HepG2 (cell line): ENCODE data around the gene XAGE2. TPM values are rescaled to one million over a fixed set of nuclear protein-coding genes. Genes with fewer than 3 reads are reported as not detected.

Source experiments
- ATAC-seq: fragments of 200-7000 bp; cut with Tn5 transposase; 3 replicates; pipeline ENCODE4 v1.9.1; 2020; ENCODE audit warnings: mild to moderate bottlenecking, moderate library complexity
- BruUV-seq: library from RNA; stranded (reverse); fragments of 400-500 nt; replicated peaks from 2 replicates; lab custom pipeline; 2021; lab: Mats Ljungman, UMichigan
- CTCF ChIA-PET: fragments of 300-600 bp; formaldehyde crosslinking; extraction: SDS; loops from one replicate; lab custom pipeline; 2021; ENCODE audit warnings: low total read pairs, inconsistent platforms, low intra/inter-chr PET ratio; lab: Yijun Ruan, JAX
- POLR2A ChIA-PET: fragments of 350-600 bp; sonication (Branson Sonifier 250); formaldehyde crosslinking; loops from one replicate; lab custom pipeline; 2020; ENCODE audit warnings: antibody characterized with exemption, inconsistent platforms; lab: Yijun Ruan, JAX
- DNase-seq: peaks from one replicate; pipeline ENCODE4 v3.0.0-alpha.2; 2015; ENCODE audit warnings: low spot score
- FAIRE-seq: peaks from 3 replicates; lab custom pipeline; 2011; peaks lifted over from hg19 to GRCh38; lab: Jason Lieb, UNC
- H2AFZ ChIP-seq: one replicate; pipeline ENCODE4 v1.6.1; 2011; ENCODE audit warnings: low read length, inconsistent platforms
- H3K27ac ChIP-seq: fragments of 300-600 bp; 3 replicates; pipeline ENCODE4 v1.8.0; 2011; ENCODE audit warnings: mixed run types, mild to moderate bottlenecking, mixed read lengths, low read length, inconsistent platforms; ENCODE audit not compliant: insufficient read depth; ENCODE audit errors: extremely low read length
- H3K27me3 ChIP-seq, 2 experiments: fragments of 200-600 bp in 1 of 2; 2 replicates in 1 of 2; 3 replicates in 1 of 2; pipeline versions ENCODE4 v1.6.0 to v1.8.0; 2011; ENCODE audit warnings: low read length in 2 of 2, mild to moderate bottlenecking in 2 of 2, moderate library complexity in 2 of 2, inconsistent platforms in 1 of 2; ENCODE audit not compliant: insufficient read depth in 2 of 2, control insufficient read depth in 1 of 2
- H3K36me3 ChIP-seq, 2 experiments: fragments of 200-600 bp in 1 of 2; replicated peaks in 1 of 2; 2 replicates in 1 of 2; 3 replicates in 1 of 2; pipeline versions ENCODE4 v1.5.1 to v1.8.0; 2011; ENCODE audit warnings: low read length in 2 of 2, inconsistent platforms in 1 of 2; ENCODE audit not compliant: insufficient read depth in 2 of 2, control insufficient read depth in 1 of 2
- H3K4me1 ChIP-seq: 2 replicates; pipeline ENCODE4 v1.5.1; 2012; ENCODE audit warnings: low read length, inconsistent platforms; ENCODE audit not compliant: insufficient read depth
- H3K4me2 ChIP-seq: 2 replicates; pipeline ENCODE4 v1.6.0; 2011; ENCODE audit warnings: low read depth, low read length, inconsistent platforms
- H3K4me3 ChIP-seq, 3 experiments: fragments of 200-600 bp in 1 of 3; sonication (generic), shearing (Covaris generic) in 1 of 3; replicated peaks in 1 of 3; 2 replicates each; pipeline ENCODE4 v1.5.1; 2011 to 2016; ENCODE audit warnings: low read length in 3 of 3, inconsistent platforms in 2 of 3, low read depth in 2 of 3, mild to moderate bottlenecking in 2 of 3, control low read depth in 1 of 3, mixed read lengths in 1 of 3; ENCODE audit not compliant: insufficient read depth in 1 of 3
- H3K79me2 ChIP-seq: one replicate; pipeline ENCODE4 v1.6.1; 2011; ENCODE audit warnings: low read length, inconsistent platforms; ENCODE audit not compliant: insufficient read depth
- H3K9ac ChIP-seq: 2 replicates; pipeline ENCODE4 v1.6.0; 2011; ENCODE audit warnings: mild to moderate bottlenecking, low read depth, low read length, inconsistent platforms; ENCODE audit not compliant: insufficient read depth
- H3K9me3 ChIP-seq: 2 replicates; pipeline ENCODE4 v1.5.1; 2012; ENCODE audit warnings: mild to moderate bottlenecking, low read length
- H4K20me1 ChIP-seq: 2 replicates; pipeline ENCODE4 v1.6.0; 2011; ENCODE audit warnings: inconsistent platforms, mild to moderate bottlenecking, low read length, moderate library complexity; ENCODE audit not compliant: insufficient read depth
- CBX5 ChIP-seq: sonication (generic); formaldehyde crosslinking; IDR thresholded peaks from 2 replicates; pipeline ENCODE4 v1.4.0; 2020; ENCODE audit warnings: missing genetic modification reagents, borderline replicate concordance
- CEBPB ChIP-seq: IDR thresholded peaks from 2 replicates; pipeline ENCODE4 v1.6.1; 2011; ENCODE audit warnings: low read depth, low read length, improper control_type of control experiment, borderline replicate concordance
- DR1 ChIP-seq: sonication (generic); formaldehyde crosslinking; IDR thresholded peaks from 2 replicates; pipeline ENCODE4 v1.8.0; 2021; ENCODE audit warnings: mild to moderate bottlenecking, missing genetic modification reagents, inconsistent platforms
- EED ChIP-seq: sonication (generic); formaldehyde crosslinking; IDR thresholded peaks from 2 replicates; pipeline ENCODE4 v1.5.0; 2020; ENCODE audit warnings: mild to moderate bottlenecking, missing genetic modification reagents
- KLF6 ChIP-seq: IDR thresholded peaks from 2 replicates; pipeline ENCODE4 v1.8.0; 2016; ENCODE audit warnings: missing biosample characterization, missing genetic modification reagents
- PCBP2 ChIP-seq: fragments of 200-400 bp; formaldehyde crosslinking; optimal IDR thresholded peaks from 2 replicates; pipeline ENCODE3; 2018; ENCODE audit warnings: low read length, low read depth; ENCODE audit not compliant: poor library complexity, severe bottlenecking
- POLR2A ChIP-seq, 2 experiments: IDR thresholded peaks; 2 replicates each; pipeline ENCODE4 v1.6.1; 2011; ENCODE audit warnings: low read depth in 2 of 2, low read length in 2 of 2, mild to moderate bottlenecking in 1 of 2, moderate library complexity in 1 of 2; ENCODE audit not compliant: insufficient read depth in 1 of 2
- PRPF4 ChIP-seq: fragments of 200-400 bp; formaldehyde crosslinking; IDR thresholded peaks from 2 replicates; pipeline ENCODE4 v1.6.1; 2016; ENCODE audit warnings: low read length, low read depth; ENCODE audit not compliant: poor library complexity, severe bottlenecking
- SALL1 ChIP-seq: sonication (generic); formaldehyde crosslinking; IDR thresholded peaks from 2 replicates; pipeline ENCODE4 v1.8.0; 2022; ENCODE audit warnings: mild to moderate bottlenecking, missing genetic modification reagents
- SNAPC2 ChIP-seq: sonication (generic); formaldehyde crosslinking; IDR thresholded peaks from 2 replicates; pipeline ENCODE4 v1.8.1; 2022; ENCODE audit warnings: mild to moderate bottlenecking, missing genetic modification reagents
- TBP ChIP-seq: sonication (generic); formaldehyde crosslinking; IDR thresholded peaks from 2 replicates; pipeline ENCODE4 v1.5.0; 2020; ENCODE audit warnings: missing genetic modification reagents
- ZFP41 ChIP-seq: sonication (generic); formaldehyde crosslinking; IDR thresholded peaks from 2 replicates; pipeline ENCODE4 v1.4.0; 2020; ENCODE audit warnings: mild to moderate bottlenecking, missing genetic modification reagents, borderline replicate concordance
- ZNF12 ChIP-seq: sonication (generic); formaldehyde crosslinking; IDR thresholded peaks from 2 replicates; pipeline ENCODE4 v1.5.0; 2020; ENCODE audit warnings: missing genetic modification reagents
- ZNF543 ChIP-seq: sonication (generic); formaldehyde crosslinking; IDR thresholded peaks from 2 replicates; pipeline ENCODE4 v1.4.0; 2020; ENCODE audit warnings: mild to moderate bottlenecking, missing genetic modification reagents
- WGBS: methylation state at CpG from one replicate; pipeline ENCODE4 v1.1.6; 2017; ENCODE audit warnings: low lambda C conversion rate; 5-methylcytosine and 5-hydroxymethylcytosine counted together
- in situ Hi-C: cut with HindIII; loops from 2 replicates; pipeline ENCODE4 v1.10.0; 2017; ENCODE audit warnings: low pct_unique_long_range_greater_than_20kb; ENCODE audit not compliant: extremely low pct_ligation_motif_present
- intact Hi-C: fragments of 100-400 bp; cut with micrococcal nuclease; formaldehyde crosslinking; loops from one replicate; pipeline ENCODE4 v1.10.0; 2022; ENCODE audit not compliant: unreplicated experiment
- polyA plus RNA-seq, 8 experiments: library from polyadenylated mRNA; depleted of rRNA in 3 of 8; stranded (reverse) in 7 of 8; unstranded in 1 of 8; fragments of >200 nt; fragmentation: Illumina TruSeq in 4 of 8; extraction: Trizol in 4 of 8; gene quantifications; 2 replicates each; pipeline versions ENCODE4 v1.2.1 to v1.2.3, GENCODE V29; 2011 to 2016; ENCODE audit warnings: low read depth in 4 of 8, missing spikeins in 1 of 8, mixed read lengths in 1 of 8; ENCODE audit not compliant: insufficient read depth in 1 of 8
- total RNA-seq, 5 experiments: library from RNA; depleted of rRNA; stranded (reverse); fragments of >200 nt; fragmentation: Illumina TruSeq; extraction: Trizol; gene quantifications; 2 replicates each; pipeline ENCODE4 v1.2.3, GENCODE V29; 2016; ENCODE audit warnings: low read depth in 1 of 5
- TF ChIP-seq, protein P1 (sequence below): IDR thresholded peaks from 2 replicates; pipeline ENCODE4 v1.6.1; 2016
- TF ChIP-seq, protein P2 (sequence below): IDR thresholded peaks from 2 replicates; pipeline ENCODE4 v1.6.1; 2012; ENCODE audit warnings: low read depth, low read length, improper control_type of control experiment
- TF ChIP-seq, protein P3 (sequence below): sonication (generic); formaldehyde crosslinking; IDR thresholded peaks from 2 replicates; pipeline ENCODE4 v1.8.1; 2023; ENCODE audit warnings: mild to moderate bottlenecking, missing genetic modification reagents
- TF ChIP-seq, protein P4 (sequence below): sonication (generic); formaldehyde crosslinking; IDR thresholded peaks from 2 replicates; pipeline ENCODE4 v1.5.0; 2020; ENCODE audit warnings: missing genetic modification reagents

XAGE2 gene
- total and polyA plus RNA-seq, 2 of the 13 experiments (the other 11 are each of a cell fraction or from before 2014, with no cell fraction given) = not detected

DNA sequence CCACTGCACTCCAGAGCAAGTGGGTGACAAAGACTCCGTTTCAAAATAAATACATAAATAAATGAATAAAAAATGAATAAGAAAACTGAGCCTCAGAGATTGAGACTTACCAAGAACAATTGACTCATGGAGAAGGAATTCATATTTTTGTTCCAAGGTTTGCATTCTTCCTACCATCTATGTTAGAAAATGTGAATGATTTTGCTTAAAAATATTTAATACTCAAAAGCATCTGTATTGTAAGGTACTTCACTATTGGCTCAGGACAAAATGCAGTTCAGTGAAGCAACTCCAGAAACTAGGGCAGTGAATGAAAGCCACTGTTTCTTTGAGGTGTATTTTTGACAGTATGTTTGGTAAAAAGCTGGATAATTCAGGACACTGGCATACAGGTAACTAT, 54.1 kb downstream of the XAGE2 start:
- ATAC-seq (no peak), FAIRE-seq (no peak), DNase-seq (no peak)
- 0% methylated on average over 1 of the region's 1 CpG for WGBS
- Histone ChIP-seq H3K27me3 (no peaks in the 10 kb centered on the region), H3K4me2 (no peak overlapping the region), H3K79me2 (no peaks in the 10 kb centered on the region), H3K4me3 (no peak overlapping the region), H3K9ac (no peak overlapping the region), H3K27ac (no peak overlapping the region), H3K9me3 (no peaks in the 10 kb centered on the region), H3K36me3 (no peaks in the 10 kb centered on the region), H2AFZ (no peak overlapping the region), H3K4me1 (no peaks in the 10 kb centered on the region), H4K20me1 (no peaks in the 10 kb centered on the region)
- in situ Hi-C loops = no loop called here
- intact Hi-C loops = no loop called here
- BruUV-seq = no TSS peak
- CTCF ChIA-PET = no interaction called here
- POLR2A ChIA-PET = no interaction called here
- TF ChIP-seq TBP = no peak
- TF ChIP-seq, protein P1, sequence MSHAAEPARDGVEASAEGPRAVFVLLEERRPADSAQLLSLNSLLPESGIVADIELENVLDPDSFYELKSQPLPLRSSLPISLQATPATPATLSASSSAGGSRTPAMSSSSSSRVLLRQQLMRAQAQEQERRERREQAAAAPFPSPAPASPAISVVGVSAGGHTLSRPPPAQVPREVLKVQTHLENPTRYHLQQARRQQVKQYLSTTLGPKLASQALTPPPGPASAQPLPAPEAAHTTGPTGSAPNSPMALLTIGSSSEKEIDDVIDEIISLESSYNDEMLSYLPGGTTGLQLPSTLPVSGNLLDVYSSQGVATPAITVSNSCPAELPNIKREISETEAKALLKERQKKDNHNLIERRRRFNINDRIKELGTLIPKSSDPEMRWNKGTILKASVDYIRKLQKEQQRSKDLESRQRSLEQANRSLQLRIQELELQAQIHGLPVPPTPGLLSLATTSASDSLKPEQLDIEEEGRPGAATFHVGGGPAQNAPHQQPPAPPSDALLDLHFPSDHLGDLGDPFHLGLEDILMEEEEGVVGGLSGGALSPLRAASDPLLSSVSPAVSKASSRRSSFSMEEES = no peak
- no peak for TF ChIP-seq EED (CRISPR knock-in tag)
- TF ChIP-seq, protein P2, sequence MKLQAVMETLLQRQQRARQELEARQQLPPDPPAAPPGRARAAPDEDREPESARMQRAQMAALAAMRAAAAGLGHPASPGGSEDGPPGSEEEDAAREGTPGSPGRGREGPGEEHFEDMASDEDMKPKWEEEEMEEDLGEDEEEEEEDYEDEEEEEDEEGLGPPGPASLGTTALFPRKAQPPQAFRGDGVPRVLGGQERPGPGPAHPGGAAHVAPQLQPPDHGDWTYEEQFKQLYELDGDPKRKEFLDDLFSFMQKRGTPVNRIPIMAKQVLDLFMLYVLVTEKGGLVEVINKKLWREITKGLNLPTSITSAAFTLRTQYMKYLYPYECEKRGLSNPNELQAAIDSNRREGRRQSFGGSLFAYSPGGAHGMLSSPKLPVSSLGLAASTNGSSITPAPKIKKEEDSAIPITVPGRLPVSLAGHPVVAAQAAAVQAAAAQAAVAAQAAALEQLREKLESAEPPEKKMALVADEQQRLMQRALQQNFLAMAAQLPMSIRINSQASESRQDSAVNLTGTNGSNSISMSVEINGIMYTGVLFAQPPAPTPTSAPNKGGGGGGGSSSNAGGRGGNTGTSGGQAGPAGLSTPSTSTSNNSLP = no peak
- TF ChIP-seq SALL1 (CRISPR knock-in tag) = no peak
- TF ChIP-seq, protein P3, sequence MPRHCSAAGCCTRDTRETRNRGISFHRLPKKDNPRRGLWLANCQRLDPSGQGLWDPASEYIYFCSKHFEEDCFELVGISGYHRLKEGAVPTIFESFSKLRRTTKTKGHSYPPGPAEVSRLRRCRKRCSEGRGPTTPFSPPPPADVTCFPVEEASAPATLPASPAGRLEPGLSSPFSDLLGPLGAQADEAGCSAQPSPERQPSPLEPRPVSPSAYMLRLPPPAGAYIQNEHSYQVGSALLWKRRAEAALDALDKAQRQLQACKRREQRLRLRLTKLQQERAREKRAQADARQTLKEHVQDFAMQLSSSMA (CRISPR knock-in tag) = no peak
- TF ChIP-seq, protein P4, sequence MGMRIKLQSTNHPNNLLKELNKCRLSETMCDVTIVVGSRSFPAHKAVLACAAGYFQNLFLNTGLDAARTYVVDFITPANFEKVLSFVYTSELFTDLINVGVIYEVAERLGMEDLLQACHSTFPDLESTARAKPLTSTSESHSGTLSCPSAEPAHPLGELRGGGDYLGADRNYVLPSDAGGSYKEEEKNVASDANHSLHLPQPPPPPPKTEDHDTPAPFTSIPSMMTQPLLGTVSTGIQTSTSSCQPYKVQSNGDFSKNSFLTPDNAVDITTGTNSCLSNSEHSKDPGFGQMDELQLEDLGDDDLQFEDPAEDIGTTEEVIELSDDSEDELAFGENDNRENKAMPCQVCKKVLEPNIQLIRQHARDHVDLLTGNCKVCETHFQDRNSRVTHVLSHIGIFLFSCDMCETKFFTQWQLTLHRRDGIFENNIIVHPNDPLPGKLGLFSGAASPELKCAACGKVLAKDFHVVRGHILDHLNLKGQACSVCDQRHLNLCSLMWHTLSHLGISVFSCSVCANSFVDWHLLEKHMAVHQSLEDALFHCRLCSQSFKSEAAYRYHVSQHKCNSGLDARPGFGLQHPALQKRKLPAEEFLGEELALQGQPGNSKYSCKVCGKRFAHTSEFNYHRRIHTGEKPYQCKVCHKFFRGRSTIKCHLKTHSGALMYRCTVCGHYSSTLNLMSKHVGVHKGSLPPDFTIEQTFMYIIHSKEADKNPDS (CRISPR knock-in tag) = no peak
- TF ChIP-seq PRPF4 = no peak
- TF ChIP-seq ZNF12 = no peak
- no peak for TF ChIP-seq KLF6 (CRISPR knock-in tag)
- no peak for TF ChIP-seq ZFP41 (CRISPR knock-in tag)
- no peak for TF ChIP-seq ZNF543
- TF ChIP-seq POLR2A (IDR thresholded peaks at IDR 0.05; ENCODE audit: insufficient read depth in 1 of 2, low read depth in 2 of 2, low read length in 2 of 2) = no peak
- TF ChIP-seq CBX5 = no peak
- no peak for TF ChIP-seq PCBP2
- no peak for TF ChIP-seq CEBPB
- no peak for TF ChIP-seq SNAPC2 (CRISPR knock-in tag)
- no peak for TF ChIP-seq DR1
